Muscle of arm (tissue), 14 donors: Measurements from ENCODE around the gene CHRDL1. TPM values are rescaled to one million over a fixed set of nuclear protein-coding genes. Genes with fewer than 3 reads are reported as not detected.
"Not testable (repeated sequence)": the region's sequence is repeated elsewhere in the genome, so short reads cannot be mapped to it uniquely, and the experiment has no call there.

Experiments used
- DNase-seq: peaks from one replicate; pipeline ENCODE4 v3.0.0-alpha.2; 2013
- long read RNA-seq, 11 donors: transcript quantifications; one replicate each; lab custom pipeline, GENCODE V29; 2026
- polyA plus RNA-seq, 12 donors: library from polyadenylated mRNA; unstranded; fragments of 120-200 nt; gene quantifications; one replicate each; pipeline ENCODE4 v1.2.1, GENCODE V29; 2013; ENCODE audit not compliant: insufficient read length in 12 of 12

CHRDL1 gene
- polyA plus RNA-seq = 10 to 100 TPM in 6 of 12 donors, 1 to 10 TPM in 5, not detected in 1; 3.5 to 13.9 (median 10.3) TPM
- long read RNA-seq, donor 1 = 0 reads
- long read RNA-seq, donor 2, partial matches to known transcripts = 0 of 1 reads
- long read RNA-seq, donor 2, other reads (novel, unspliced or antisense) = 0 of 1 reads
- long read RNA-seq, donor 3 = 0 reads
- long read RNA-seq, donor 4 = 0 reads
- long read RNA-seq, donor 5 = 0 reads
- long read RNA-seq, donor 6 = 0 reads
- long read RNA-seq, donor 7 = 0 reads
- long read RNA-seq, donor 8 = 0 reads
- long read RNA-seq, donor 9 = 0 reads
- long read RNA-seq, donor 10 = 0 reads
- long read RNA-seq, donor 11 = 0 reads

DNA sequence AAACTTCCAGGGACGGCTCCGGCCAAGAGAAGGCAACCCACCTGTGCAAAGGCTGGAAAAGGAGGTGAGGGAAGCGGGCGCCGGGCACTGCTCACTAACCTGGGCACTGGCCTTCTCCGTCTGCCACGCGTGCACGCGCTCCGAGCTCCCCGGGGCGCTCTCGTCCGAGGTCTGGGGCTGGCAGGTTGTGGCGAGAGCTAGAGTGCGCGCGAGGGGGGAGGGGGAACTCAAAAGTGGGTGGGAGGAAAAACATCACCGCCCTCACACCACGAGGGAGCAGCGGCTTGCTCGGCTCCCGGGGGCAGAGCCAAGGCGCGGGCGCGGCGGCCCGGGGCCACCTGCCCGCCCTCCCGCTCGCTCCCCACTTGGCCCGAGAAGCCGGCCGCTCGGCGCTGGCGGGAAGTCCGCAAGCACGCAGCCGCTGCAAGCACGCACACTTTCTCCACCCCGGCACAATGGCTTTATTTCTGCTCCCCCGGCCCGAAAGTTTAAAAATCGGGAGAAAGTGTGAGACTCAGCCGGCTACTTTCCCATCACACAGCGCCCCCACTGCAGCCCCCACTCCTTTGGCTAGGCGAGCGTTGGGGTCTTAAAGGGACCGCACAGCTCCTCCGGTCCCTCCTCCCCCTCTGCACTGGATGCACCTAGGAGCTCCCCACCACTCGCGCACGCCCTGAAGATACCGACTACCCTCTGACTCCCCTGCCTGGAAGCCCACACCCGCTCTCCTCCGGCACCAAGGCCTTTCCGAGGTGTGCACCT is at the start of gene CHRDL1:
TSS of gene CHRDL1 (minus strand) at position 173 of the 762 bp plus-strand sequence. CDS start 3,636 bp downstream, outside the sequence.
- no peak for DNase-seq

GRCh38 chrX:110836982-110837381 is 41.4 kb upstream of the CHRDL1 start:
- DNase-seq = no peak

- DNase-seq = no peak
These were observed 40.8 kb upstream of the CHRDL1 start for GRCh38 chrX:110836451-110836850.

DNA sequence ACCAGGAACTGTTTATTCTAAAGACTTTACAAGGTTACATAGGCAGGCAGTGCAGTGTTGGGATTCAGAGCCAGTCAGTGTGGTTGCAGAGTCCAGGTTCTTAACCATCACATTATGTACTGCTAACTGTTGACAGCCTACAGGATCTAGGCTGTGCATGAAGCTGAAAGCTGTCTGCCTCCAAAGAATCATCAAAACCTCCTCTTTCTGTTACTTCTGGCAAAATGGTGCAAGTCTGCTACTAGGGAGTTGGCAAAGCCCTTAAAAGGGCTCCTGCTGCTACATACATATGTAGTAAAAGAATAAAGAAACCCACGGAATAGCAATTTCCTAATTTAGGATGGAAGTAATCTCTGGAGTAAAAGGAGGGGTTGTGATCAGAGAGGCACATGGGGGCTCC is 40.4 kb upstream of the CHRDL1 start:
- no peak for DNase-seq

DNA sequence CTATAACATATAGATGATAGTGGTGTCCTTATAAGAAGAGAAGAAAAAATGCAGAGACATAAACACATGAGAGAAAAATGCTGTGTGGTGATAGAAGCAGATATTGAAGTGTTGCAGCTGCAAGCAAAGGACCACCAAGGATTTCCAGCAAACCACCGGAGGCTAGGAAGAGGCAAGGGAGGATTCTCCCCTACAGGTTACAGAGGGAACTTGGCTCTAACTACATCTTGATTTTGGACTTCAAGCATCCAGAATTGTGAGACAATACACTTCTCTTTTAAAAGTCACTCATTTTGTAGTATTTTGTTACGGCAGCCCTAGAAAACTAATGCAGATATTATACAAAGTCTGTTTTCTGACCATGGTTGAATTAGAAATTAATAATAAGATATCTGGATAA is 30.4 kb upstream of the CHRDL1 start:
- DNase-seq = no peak

DNA sequence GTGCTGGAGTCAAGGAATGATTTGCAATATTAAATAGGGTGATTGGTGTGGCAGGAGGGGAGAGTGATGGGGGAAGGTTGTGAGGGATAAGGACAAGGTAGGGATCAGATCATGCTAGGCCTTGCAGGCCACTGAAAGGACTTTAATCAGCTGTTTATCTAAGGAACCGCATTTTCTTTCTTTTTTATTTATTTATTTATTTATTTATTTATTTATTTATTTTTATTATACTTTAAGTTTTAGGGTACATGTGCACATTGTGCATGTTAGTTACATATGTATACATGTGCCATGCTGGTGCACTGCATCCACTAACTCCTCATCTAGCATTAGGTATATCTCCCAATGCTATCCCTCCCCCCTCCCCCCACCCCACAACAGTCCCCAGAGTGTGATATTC is 20.9 kb upstream of the CHRDL1 start:
- DNase-seq = not testable (repeated sequence)

GRCh38 chrX:110806145-110806544 is 10.5 kb upstream of the CHRDL1 start:
- DNase-seq = no peak

- no peak for DNase-seq
These were observed 9.7 kb upstream of the CHRDL1 start for GRCh38 chrX:110805303-110805702.

DNA sequence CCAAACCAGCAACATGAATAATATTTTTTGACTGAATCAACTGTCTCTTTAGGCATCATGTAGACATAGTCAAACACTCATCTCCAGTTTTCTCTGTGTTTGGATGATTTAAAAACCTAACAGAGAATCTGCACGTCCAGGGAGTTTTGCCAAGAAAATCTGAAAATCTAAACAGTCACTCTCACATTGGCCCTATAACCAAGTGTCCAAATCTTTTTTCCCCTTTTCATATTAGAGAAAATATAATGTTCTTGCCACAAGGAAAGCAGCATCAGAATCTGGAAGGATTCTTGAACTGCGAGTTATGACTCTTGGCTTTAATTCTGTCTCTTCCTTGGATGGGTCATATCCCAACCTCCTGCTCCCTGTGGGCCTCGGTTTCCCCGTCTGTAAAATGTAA is 8.8 kb upstream of the CHRDL1 start:
- no peak for DNase-seq

- DNase-seq = no peak
These were observed 7.9 kb upstream of the CHRDL1 start for GRCh38 chrX:110803506-110803905.

DNA sequence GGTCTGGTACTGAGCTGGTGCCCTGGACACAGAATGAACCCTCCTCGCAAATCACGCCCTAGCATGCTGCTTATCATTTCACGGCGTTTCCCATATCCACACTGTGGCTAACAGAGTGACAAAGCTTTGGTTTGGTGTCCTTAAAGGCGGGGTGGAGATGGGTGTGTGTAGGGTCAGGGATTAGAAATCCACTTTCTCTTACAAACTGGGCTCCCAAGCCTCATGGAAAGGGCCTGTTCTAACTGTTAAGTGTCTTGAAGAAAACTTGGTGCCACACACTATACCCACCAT is 735 bp upstream of the CHRDL1 start:
- DNase-seq = no peak

GRCh38 chrX:110794601-110795000 is 1.0 kb downstream of the CHRDL1 start:
- DNase-seq = no peak

- no peak for DNase-seq
These were observed 4.5 kb downstream of the CHRDL1 start for GRCh38 chrX:110791071-110791470.

GRCh38 chrX:110786486-110786885 is 9.1 kb downstream of the CHRDL1 start:
- DNase-seq = no peak

GRCh38 chrX:110759785-110760184 is 35.8 kb downstream of the CHRDL1 start:
- DNase-seq = no peak

GRCh38 chrX:110758781-110759422 is 36.7 kb downstream of the CHRDL1 start:
- DNase-seq = no peak

DNA sequence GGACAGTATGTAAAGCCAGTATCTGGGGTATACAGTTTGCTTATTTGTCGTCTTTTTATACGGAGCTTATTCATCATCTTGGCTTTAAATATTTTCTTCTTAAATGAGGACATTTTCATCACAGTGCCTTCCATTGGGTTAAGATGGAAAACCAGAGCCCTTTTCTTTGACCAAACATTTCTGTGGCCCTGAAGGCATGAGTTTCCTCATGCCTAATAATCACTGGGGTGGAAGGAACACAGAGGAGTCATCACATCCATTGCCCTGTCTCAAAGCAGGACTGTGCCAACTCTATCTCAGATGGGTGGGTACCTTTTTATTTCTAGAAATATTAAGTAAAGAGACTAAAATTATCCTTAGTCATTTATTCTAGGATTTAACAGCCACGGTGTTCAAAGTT is 40.0 kb downstream of the CHRDL1 start:
- DNase-seq = no peak

- DNase-seq = no peak
These were observed 40.6 kb downstream of the CHRDL1 start for GRCh38 chrX:110755061-110755460.

GRCh38 chrX:110750526-110751189 is 45.0 kb downstream of the CHRDL1 start:
- DNase-seq = no peak

GRCh38 chrX:110748256-110748806 is 47.3 kb downstream of the CHRDL1 start:
- no peak for DNase-seq

- no peak for DNase-seq
These were observed 49.6 kb downstream of the CHRDL1 start for GRCh38 chrX:110746014-110746413.

GRCh38 chrX:110745288-110745687 is 50.3 kb downstream of the CHRDL1 start:
- no peak for DNase-seq
